GM19193 (cell line): ENCODE measurements around the gene BNIP5.

Experiments
- POLR2A ChIP-seq: IDR thresholded peaks from 4 replicates; pipeline ENCODE4 v1.6.1; 2011; ENCODE audit not compliant: insufficient read depth, insufficient read length; ENCODE audit errors: extremely low read depth

Gene BNIP5

DNA sequence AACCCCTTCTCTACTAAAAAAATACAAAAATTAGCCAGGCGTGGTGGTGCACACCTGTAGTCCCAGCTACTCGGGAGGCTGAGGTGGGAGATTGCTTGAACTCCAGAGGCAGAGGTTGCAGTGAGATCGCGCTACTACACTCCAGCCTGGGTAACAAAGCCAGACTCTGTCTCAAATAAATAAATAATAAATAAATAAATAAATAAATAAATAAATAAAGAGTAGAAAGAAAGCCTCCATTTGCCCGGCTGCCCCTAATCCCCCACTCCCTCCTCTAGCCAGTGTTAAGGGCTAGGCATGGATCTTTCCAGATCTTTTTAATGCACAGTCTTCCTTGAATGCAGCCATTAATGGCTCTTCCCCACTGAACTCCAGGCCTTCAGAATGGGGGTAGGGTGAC is 63.6 kb downstream of the BNIP5 start:
- no peak for TF ChIP-seq POLR2A

DNA sequence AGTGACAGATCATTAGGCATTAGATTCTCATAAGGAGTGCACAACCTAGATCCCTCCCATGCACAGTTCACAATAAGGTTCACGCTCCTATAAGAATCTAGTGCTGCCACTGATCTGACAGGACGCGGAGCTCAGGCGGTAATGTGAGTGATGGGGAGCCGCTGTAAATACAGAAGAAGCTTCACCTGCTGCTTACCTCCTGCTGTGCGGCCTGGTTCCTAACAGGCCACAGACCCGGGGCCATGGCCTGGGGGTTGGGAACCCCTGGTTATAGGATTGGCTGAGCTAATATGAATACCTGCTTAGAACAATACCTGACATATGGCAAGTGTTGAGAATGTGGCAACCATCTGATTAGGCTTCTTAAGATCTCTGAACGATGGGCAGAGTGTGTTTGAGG is 64.5 kb downstream of the BNIP5 start:
- no peak for TF ChIP-seq POLR2A

DNA sequence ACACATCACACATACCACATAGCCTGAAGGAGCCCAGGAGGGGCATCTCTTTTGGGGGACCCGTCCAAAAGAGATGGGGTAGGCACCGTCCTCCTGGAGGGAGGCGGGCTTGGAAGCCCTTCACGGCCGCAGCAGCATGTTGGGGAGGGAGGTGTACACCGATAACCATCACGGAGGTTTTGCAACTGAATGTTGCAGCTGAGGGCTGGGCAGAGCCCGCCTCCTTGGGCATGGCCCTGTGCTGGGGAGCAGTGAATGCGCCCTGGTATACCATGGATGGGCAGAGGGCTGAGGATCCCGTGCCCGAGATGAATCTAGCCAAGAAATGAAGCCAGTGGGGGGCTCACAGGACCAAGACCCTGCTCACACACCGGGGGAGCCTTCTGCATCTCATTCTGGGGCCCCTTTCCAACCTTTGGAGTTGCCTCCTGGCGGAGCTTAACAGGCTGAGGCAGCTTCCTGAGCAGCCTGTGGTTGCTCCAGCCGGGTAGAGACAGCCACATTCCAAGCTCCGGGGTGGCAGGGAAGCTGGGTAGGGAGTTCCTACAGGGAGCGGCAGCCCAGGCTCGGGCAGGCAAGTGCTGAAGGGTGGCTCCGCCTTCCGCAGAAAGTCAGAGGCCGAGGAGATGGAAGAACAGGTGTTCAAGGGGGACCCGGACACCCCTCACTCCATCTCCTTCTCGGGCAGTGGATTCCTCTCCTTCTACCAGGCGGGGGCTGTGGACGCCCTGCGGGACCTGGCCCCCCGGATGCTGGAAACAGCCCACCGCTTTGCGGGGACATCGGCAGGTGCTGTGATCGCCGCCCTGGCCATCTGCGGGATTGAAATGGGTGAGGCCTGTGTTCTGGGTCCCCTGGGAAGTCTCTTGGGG is 66.6 kb downstream of the BNIP5 start, which contains the start of gene PNPLA1:
Gene PNPLA1, plus strand, starts transcription at position 227 of the 872 bp plus-strand sequence. Its CDS starts 400 bp downstream, at position 627.
- TF ChIP-seq POLR2A = no peak

DNA sequence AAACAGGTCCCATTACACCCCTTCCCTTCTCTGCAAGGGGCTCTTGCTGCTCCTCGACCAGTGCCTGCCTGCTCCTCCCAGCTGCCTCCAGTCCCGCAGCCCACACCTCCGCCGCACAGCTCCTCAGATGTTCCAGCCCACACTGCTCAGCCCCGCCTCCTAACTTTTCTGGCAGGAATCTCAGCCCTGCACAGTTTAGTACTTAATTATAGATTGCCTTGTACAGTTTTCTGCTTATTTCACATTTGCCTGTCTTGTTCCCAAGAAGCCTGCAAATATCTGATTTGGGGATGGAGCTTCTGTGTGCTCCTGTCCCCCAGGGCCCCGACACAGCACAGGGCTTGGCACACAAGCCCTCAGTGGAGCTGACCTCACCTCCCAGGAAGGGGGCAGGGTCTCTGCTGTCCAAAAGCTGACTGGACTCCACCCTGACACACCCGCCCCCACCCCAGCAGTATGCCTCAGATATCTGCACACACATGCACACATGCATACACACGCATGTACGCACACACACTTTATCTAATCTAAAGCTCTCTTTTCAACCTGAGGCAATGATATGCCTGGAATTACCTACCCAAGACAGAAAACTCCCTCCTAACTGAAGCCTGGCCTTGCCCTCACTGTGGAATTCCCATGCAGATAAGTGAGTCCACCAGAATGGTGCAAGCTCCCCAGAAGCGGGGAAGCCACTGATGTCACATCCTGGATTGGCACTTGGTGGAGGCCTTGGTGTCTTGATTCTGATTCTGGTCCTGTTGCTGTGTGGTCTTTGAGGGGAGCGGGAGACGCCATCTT is 68.0 kb downstream of the BNIP5 start:
- TF ChIP-seq POLR2A = no peak

DNA sequence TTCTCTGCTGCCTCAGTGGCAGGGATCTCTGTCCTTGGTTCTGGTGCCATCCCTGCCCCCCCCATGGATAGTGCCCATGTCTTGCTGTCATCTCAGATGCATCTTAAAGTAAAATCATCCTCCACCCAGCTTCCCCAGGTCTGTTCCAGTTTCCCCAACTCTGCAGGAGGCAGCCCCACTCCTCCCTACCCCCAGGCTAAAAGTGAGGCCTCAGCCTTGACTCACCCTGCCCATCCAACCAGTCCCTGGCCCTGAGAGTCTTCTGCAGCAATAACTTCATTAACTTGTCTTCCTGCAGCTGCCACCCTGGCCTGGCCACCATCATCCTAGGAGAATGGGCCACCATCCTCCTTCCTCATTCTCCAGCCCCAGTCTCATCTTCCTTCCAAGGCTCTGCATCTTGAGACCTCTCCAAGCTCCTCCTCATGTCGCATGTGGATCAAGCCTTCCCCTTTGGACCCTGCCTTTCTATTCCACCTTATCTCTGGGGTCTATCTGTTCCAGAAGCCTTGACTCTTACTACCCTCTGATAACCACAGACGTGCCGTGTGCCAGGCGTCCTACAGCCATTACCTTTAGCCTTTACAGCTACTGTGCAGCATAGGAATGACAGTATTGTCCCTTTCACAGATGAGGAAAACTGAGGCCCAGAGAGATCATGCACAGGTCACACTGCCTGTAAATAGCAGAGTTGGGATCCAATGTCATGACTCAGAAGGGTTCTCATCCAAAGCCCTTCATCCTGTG is 68.8 kb downstream of the BNIP5 start:
- TF ChIP-seq POLR2A = no peak

DNA sequence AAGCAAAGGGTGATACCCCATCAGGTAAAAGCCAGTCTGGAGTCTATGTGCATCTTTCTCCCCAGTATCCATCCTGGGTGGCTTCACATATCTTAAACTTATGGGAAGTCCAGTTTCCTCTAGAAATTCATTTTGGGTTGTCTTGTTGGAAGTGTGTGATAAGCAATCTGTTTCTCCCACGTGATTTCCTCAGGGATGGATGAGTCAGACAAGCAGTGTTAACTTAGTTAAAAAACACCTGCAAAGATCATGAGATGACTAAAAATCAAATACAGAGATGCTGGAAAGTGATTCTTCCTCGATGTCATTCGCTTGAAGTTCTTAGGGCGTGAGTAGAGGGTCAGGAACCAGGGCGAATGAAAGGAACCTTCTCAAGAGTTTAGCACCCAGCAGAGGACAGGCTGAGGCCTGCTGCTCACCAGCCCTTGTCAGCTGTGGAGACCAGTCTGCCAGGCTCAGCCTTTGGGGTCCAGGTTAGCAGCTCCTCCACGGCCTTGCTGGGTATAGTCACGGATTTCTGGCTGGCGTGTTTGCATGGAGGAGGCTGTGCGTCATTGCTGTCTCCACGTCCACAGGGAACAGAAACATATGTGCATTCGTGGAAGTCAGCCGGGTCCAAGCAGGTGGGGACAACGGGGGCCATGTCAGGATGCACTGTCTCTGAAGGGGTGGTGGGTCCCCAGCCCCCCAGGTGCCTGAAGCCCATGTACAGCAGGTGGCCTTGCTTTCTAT is 69.6 kb downstream of the BNIP5 start:
- no peak for TF ChIP-seq POLR2A
